HG03045 (cell line): ENCODE results near the gene DENND1A.

ENCODE experiments used
- ATAC-seq: cut with Tn5 transposase; IDR thresholded peaks from one replicate; pipeline ENCODE4 v1.9.1; 2021; ENCODE audit warnings: mild to moderate bottlenecking, moderate library complexity; ENCODE audit not compliant: unreplicated experiment

DENND1A gene

GRCh38 chr9:123691765-123692303 lies 238.1 kb downstream of the DENND1A start:
- no peak for ATAC-seq

DNA sequence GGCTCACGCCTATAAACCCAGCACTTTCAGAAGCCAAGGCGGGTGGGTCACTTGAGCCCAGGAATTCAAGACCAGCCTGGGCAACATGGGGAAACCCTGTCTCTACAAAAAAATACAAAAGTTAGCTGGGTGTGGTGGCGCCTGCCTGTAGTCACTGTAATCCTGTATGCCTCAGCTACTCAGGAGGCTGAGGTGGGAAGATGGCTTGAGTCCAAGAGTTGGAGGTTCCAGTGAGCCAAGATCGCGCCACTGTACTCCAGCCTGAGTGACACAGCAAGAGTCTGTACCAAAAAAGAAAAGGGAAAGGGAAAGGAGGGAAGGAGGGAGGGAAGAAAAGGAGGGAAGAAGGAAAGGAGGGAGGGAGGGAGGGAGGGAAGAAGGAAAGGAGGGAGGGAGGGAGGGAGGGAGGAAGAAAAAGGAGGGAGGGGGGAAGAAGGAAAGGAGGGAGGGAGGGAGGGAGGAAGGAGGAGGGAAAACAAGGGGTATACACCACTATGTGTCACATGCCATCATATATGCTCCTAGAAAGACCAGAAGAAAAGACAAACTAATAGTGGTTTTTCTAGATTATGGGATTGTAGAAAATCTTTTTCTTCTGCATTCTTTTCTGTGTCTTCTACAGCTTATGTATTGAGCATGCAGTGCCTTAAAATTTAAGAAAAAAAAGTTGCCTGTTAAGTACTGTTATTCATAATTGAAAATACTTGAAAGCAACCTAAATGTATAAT lies 240.1 kb downstream of the DENND1A start:
- no peak for ATAC-seq

GRCh38 chr9:123687246-123687751 lies 242.6 kb downstream of the DENND1A start:
- no peak for ATAC-seq

- no peak for ATAC-seq
These were observed 243.1 kb downstream of the DENND1A start for GRCh38 chr9:123686829-123687192.

DNA sequence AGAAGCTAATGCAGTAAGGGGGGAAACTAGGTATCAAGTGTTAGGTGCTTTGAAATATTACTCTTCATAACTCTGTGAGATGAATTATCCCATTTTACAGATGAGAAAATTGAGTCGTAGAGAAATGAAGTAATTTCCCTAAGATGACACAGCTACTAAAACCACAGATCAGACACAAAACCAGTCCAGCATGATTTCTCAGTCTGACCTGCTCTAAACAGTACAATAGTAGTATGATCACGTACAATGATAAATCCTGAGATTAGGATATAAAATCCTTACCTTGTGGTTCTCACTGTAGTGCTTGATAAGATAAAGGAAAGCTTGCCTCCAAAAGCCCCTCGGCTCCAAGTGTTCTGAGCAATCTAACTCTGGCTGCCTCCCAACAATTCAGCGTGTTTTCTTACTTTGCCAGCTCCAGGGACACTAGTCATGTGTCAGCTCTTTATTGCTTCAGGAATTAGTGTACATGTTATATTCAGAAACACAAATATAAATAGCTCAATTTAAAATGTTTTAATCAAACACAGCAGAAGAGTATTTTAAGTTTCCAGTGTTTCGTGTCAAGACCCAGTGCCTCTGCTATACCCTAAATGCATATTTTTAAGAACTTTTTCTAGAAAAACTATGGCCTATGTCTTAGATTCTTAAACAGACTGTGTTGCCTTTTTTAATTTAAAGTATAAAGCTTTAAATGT lies 243.6 kb downstream of the DENND1A start:
- no peak for ATAC-seq

DNA sequence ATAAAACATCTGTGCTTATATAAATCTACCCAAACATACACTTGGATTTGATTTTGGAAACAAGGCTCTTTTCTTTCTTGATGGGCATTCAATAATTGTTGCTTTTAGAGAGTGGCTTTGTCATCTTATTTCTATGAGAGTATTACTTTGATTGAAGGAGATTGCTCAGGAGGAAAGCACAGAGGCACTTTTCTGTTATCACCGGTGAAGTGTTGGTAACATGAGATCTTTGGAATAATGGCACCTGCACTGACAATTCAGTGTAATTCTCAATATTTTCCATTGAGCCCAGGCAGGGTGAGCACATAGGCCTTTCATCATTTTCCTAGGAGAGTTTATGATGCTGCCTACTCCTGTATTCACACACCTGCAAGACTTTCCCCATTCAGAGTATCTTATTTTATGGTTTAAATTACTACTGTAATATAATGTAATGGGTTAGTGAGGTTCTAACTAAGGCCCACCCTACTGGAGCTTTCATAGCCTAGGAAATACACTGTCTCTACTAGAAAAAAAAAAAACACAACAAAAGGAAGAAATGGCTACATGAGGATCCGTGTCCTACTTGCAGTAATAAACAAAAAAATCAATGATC lies 244.3 kb downstream of the DENND1A start:
- no peak for ATAC-seq

- ATAC-seq: no peak
These were observed 245.4 kb downstream of the DENND1A start for GRCh38 chr9:123684393-123685149.

- no peak for ATAC-seq
These were observed 247.2 kb downstream of the DENND1A start for GRCh38 chr9:123682746-123683145.

- ATAC-seq: no peak
These were observed 249.6 kb downstream of the DENND1A start for GRCh38 chr9:123680352-123680751.

- peak; percentile 93 for ATAC-seq
These were observed 250.5 kb downstream of the DENND1A start for GRCh38 chr9:123679330-123679987.

GRCh38 chr9:123678878-123679329 lies 251.0 kb downstream of the DENND1A start:
- ATAC-seq: no peak

DNA sequence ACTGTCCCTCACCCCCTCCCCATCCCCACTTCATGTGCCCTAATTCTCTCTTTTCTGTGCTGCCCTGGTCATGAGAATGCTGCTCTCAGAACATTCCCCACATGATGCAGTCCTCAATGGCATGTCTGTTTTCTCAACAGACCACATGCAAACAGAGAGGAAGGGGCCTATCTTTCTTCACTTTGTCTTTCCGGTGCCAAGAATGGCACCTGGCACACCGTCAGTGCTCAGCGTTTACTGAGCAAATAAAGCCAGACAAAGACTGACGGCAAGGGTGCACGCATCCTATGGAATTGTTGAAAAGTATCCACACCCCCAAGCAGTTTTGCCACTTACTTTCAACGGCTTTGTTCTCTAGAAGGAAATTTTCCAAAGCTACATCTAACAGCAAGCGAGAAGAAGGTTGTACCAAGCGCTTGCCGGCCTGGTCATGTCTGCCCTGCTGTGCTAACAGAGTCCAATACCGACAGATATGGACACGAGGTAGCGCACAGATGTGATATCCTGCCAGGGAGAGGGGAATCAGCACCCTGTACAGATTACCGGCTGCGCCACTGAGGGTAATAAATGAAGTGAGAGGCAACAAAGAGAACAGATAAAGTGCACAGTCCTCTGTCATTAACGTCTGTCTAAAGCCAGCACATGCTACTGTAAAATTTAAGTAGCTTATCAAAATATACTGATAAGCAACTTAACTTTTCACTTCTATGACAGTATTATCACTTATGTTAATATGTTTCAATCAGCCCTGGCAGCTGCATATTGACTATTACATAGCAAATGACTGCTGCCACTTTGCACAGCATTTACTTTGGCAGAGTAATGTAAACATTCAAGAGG lies 251.7 kb downstream of the DENND1A start:
- no peak for ATAC-seq

GRCh38 chr9:123676869-123677268 lies 253.1 kb downstream of the DENND1A start:
- no peak for ATAC-seq

DNA sequence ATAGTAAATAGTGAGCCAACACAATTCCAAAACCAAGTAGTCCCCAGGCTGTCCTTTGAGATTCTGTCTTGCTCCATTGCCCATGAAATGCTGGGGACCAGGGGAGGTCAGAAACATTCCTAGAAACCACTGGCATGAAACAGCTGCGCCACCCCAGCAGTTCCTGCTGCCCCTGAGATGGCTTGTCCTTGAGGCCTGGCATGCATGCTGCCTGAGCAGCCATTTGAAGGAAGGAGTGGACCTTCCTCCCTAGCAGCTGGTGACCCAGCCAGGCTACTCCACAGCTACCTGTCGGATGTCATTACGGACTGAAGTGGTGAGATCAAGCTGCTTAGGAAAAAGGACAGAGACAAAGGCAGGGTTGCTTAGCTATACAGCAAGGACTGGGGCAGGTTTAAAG lies 260.6 kb downstream of the DENND1A start:
- ATAC-seq: no peak

- ATAC-seq: no peak
These were observed 266.4 kb downstream of the DENND1A start for GRCh38 chr9:123663529-123663928.

- no peak for ATAC-seq
These were observed 267.7 kb downstream of the DENND1A start for GRCh38 chr9:123662057-123662776.

GRCh38 chr9:123660691-123661466 lies 269.0 kb downstream of the DENND1A start:
- ATAC-seq: no peak

- ATAC-seq: no peak
These were observed 270.6 kb downstream of the DENND1A start for GRCh38 chr9:123659358-123659757.
